ENCODE measurements around the gene ZMIZ1.

The ZMIZ1 gene

GRCh38 chr10:79166312-79166721, 97.6 kb downstream of the ZMIZ1 start:
- TF ChIP-seq CTCF (conservative IDR thresholded peaks at IDR 0.05; ENCODE audit: low read depth, low read length): no peak
- DNase-seq (ENCODE audit: low read depth): no peak
- no peak overlapping the region for H3K4me3 ChIP-seq (ENCODE audit: low read length)

GRCh38 chr10:79166741-79167140, 98.0 kb downstream of the ZMIZ1 start:
- TF ChIP-seq CTCF (conservative IDR thresholded peaks at IDR 0.05; ENCODE audit: low read depth, low read length): no peak
- DNase-seq (ENCODE audit: low read depth): no peak
- no peak overlapping the region for H3K4me3 ChIP-seq (ENCODE audit: low read length)

- TF ChIP-seq CTCF (conservative IDR thresholded peaks at IDR 0.05; ENCODE audit: low read depth, low read length): no peak
- H3K4me3 ChIP-seq (ENCODE audit: low read length): no peak overlapping the region
- no peak for DNase-seq (ENCODE audit: low read depth)
Observed at GRCh38 chr10:79167537-79167936, 98.8 kb downstream of the ZMIZ1 start.

GRCh38 chr10:79168210-79168609, 99.4 kb downstream of the ZMIZ1 start:
- DNase-seq (ENCODE audit: low read depth): no peak
- no peak for TF ChIP-seq CTCF (conservative IDR thresholded peaks at IDR 0.05; ENCODE audit: low read depth, low read length)

GRCh38 chr10:79170226-79170752, 101.5 kb downstream of the ZMIZ1 start:
- no peak overlapping the region for H3K4me3 ChIP-seq (ENCODE audit: low read length)
- DNase-seq (ENCODE audit: low read depth): no peak
- TF ChIP-seq CTCF (conservative IDR thresholded peaks at IDR 0.05; ENCODE audit: low read depth, low read length): no peak

More at GRCh38 chr10:79168210-79168609, 99.4 kb downstream of the ZMIZ1 start:
- no peak overlapping the region for H3K4me3 ChIP-seq (ENCODE audit: low read length)

GRCh38 chr10:79170993-79171392, 102.2 kb downstream of the ZMIZ1 start:
- no peak overlapping the region for H3K4me3 ChIP-seq (ENCODE audit: low read length)
- no peak for DNase-seq (ENCODE audit: low read depth)
- no peak for TF ChIP-seq CTCF (conservative IDR thresholded peaks at IDR 0.05; ENCODE audit: low read depth, low read length)

GRCh38 chr10:79171504-79171903, 102.7 kb downstream of the ZMIZ1 start:
- no peak for TF ChIP-seq CTCF (conservative IDR thresholded peaks at IDR 0.05; ENCODE audit: low read depth, low read length)
- H3K4me3 ChIP-seq (ENCODE audit: low read length): no peak overlapping the region
- DNase-seq (ENCODE audit: low read depth): no peak

Measured in retinal pigment epithelial cell (primary cell).